Fibroblast of pulmonary artery (primary cell): ENCODE results near the gene PQBP1.
"Not testable (repeated sequence)": the region's sequence is repeated elsewhere in the genome, so short reads cannot be mapped to it uniquely, and the experiment has no call there.

Experiments
- DNase-seq: peaks from one replicate; pipeline ENCODE4 v3.0.0-alpha.2; 2010; ENCODE audit warnings: low read depth
- H3K4me3 ChIP-seq: replicated peaks from 2 replicates; pipeline ENCODE4 v1.5.1; 2011; ENCODE audit warnings: low read depth, mild to moderate bottlenecking, control low read depth, low read length, moderate library complexity
- CTCF ChIP-seq: IDR thresholded peaks from 2 replicates; pipeline ENCODE4 v1.5.1; 2011; ENCODE audit warnings: mild to moderate bottlenecking, control low read depth, low read length, inconsistent platforms; ENCODE audit errors: missing control alignments

PQBP1 gene

GRCh38 chrX:48883729-48884128 lies 14.0 kb upstream of the PQBP1 start:
- no peak overlapping the region for H3K4me3 ChIP-seq
- DNase-seq, result no peak
- TF ChIP-seq CTCF, result no peak

GRCh38 chrX:48886586-48886985 lies 11.1 kb upstream of the PQBP1 start:
- not testable (repeated sequence) for H3K4me3 ChIP-seq, DNase-seq

- DNase-seq, result no peak
- H3K4me3 ChIP-seq, result peak overlapping the region; percentile 50
- no peak for TF ChIP-seq CTCF
These were observed 7.3 kb upstream of the PQBP1 start for GRCh38 chrX:48890296-48890925.

GRCh38 chrX:48890934-48891401 lies 6.8 kb upstream of the PQBP1 start:
- DNase-seq, result no peak

GRCh38 chrX:48891402-48892288 lies 6.1 kb upstream of the PQBP1 start:
- peak; percentile 88 for DNase-seq
- peak; percentile 38 for TF ChIP-seq CTCF
- H3K4me3 ChIP-seq, result peak overlapping the region; percentile 50

More at GRCh38 chrX:48890934-48891401, 6.8 kb upstream of the PQBP1 start:
- peak overlapping the region; percentile 50 for H3K4me3 ChIP-seq
- no peak for TF ChIP-seq CTCF

GRCh38 chrX:48892896-48893295 lies 4.8 kb upstream of the PQBP1 start:
- no peak for TF ChIP-seq CTCF
- H3K4me3 ChIP-seq, result no peak overlapping the region
- DNase-seq, result no peak

- TF ChIP-seq CTCF, result no peak
- no peak for DNase-seq
- H3K4me3 ChIP-seq, result no peak overlapping the region
These were observed 4.0 kb upstream of the PQBP1 start for GRCh38 chrX:48893556-48894348.
